RPMI8226 (cell line): ENCODE results near the gene NUP58.
"Not testable (repeated sequence)": the region's sequence is repeated elsewhere in the genome, so short reads cannot be mapped to it uniquely, and the experiment has no call there.

ENCODE experiments used
- DNase-seq: peaks from one replicate; pipeline ENCODE4 v3.0.0-alpha.2; 2015

The NUP58 gene

DNA sequence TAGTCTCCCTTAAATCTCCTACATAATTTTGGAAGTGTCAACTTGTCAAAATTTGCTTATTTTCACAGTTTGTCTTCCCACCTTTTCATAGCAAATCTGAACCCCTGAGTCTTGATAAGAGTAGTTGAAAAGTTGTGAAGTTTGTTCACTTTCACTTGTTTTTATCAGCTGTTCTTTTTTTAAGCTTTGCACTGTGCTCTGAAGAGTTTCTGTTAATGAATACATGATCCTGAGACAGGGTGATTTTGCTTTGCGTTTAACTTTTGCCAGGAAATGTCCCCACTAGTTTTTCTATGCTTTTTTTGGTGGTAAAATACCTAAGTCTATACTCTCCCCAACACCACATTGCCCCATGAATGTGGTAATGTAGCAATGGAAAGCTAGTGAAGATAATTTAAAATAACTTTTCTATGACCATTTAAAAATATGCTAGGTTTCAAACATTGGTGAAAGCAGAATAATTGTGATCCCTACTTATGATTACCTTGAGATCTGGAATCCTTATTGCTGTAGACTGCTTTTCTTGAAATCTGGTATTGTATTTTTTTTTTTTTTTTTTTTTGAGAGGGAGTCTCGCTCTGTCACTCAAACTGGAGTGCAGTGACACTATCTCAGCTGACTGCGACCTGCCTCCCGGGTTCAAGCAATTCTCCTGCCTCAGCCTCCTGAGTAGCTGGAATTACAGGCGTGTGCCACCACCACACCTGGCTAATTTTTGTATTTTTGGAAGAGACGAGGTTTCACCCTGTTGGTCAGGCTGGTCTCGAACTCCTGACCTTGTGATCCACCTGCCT, 5.4 kb downstream of the NUP58 start:
- DNase-seq: no peak

DNA sequence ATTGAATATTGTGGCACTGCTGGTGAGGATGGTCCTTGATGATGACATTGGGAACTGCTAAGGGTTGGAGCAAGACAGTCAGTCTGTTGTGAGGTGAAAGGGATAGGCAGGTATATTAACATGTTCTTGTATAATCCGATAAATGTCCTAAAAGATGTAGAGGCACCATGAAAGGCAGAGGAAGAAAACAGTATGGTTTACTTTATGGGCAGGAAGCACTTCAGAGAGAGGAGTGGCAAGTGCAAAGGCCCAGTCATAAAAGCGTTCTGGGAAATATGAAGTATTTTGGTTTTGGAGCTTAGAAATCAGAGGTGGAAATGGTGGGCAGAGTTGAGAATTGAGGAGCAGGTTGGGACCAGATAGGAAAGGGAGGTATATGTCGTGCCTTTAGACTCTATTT, 9.5 kb downstream of the NUP58 start:
- DNase-seq: no peak

GRCh38 chr13:25318946-25319345, 17.5 kb downstream of the NUP58 start:
- not testable (repeated sequence) for DNase-seq

DNA sequence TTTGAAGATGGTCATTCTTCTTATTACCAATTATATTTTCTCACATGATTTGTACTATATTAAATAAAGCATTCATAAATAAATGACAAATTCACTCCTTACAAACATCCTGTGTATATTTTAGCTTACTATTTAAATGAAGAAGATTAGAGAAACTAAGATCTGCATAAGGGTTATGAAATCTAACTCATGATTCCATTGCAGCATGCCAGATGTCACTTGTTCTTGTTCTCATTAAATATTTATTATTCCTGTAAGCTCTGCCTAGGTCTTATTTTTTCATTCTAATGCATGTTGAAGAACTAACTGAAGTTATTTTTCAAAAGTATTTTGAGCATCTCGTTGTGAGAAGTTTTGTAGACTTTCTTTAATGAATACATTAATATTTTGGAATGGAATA, 18.3 kb downstream of the NUP58 start:
- no peak for DNase-seq

DNA sequence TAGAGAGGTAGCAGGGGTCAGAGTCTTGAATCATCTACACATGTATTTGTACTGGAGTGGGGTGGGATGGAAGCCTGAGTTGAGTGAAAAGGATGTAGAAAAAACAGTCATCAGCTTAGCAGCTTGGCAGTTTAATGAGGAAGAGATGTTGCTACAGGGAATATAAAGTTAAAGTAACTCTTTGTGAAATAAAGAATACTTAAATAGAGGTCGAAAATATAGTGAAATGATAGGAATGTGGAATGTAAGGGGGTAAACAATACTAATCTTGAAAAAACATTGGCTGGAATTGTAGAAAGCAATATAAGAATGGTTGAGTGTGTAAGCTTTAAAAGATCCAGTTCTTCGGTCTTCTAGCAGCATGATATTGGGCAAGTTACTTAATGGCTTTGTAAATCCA, 22.7 kb downstream of the NUP58 start:
- DNase-seq: no peak

- no peak for DNase-seq
These were observed 28.3 kb downstream of the NUP58 start for GRCh38 chr13:25329706-25330105.

- no peak for DNase-seq
These were observed 29.1 kb downstream of the NUP58 start for GRCh38 chr13:25330541-25330940.

- no peak for DNase-seq
These were observed 34.4 kb downstream of the NUP58 start for GRCh38 chr13:25335856-25336255.

DNA sequence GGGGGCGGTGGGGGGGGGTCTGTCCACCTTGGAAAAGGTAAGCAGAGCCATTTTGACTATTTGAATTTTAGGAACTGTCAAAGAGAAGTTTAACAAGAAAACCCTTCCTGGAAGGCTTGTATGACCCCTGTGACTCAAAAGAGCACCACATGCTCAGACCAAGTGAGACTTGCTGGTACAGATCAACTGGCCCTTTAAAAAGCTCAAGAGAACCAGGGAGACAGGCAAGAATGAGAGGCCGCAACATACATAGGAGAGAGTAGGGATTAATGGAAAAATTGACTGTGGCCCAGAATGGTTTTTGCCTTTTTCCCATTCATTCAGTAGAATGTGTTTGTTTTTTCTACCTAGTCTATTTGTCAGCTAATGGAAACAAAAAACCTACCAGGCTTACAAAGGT, 44.2 kb downstream of the NUP58 start:
- DNase-seq: no peak

DNA sequence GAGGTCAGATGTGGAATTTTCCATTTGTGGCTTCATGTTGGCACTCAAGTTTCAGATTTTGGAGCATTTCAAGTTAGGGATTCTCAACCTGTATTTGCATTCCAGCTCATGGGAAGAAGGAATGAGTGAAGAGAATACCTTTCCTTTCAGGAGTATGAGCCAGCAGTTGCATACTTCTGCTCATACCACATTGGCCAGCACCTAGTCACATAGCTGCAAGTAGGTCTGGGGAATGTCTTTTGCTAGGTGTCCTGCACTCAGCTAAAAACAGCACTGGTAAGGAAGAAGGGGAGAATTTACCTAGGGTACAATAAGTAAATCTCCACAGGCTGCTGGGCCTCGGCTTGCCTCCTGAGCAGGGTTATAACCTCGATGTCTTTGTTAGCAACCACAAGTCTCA, 45.7 kb downstream of the NUP58 start:
- DNase-seq: no peak

DNA sequence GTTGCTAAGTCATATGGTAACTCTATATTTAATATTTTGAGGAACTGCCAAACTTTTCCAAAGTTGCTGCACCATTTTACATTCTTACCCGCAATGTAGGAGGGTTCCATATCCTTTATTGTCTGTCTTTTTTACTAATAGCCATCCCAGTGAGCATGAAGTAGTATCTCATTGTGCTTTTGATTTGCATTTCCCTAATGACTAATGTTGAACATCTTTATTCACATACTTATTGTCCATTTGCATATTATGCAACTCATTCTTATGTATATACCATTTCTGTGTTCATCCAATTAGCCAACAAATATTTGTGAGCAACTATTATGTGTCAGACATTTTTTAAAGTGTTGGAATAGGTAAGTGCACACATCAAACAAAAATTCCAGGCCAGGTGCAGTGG, 50.0 kb downstream of the NUP58 start:
- DNase-seq: no peak

GRCh38 chr13:25352230-25352629, 50.8 kb downstream of the NUP58 start:
- DNase-seq: no peak

DNA sequence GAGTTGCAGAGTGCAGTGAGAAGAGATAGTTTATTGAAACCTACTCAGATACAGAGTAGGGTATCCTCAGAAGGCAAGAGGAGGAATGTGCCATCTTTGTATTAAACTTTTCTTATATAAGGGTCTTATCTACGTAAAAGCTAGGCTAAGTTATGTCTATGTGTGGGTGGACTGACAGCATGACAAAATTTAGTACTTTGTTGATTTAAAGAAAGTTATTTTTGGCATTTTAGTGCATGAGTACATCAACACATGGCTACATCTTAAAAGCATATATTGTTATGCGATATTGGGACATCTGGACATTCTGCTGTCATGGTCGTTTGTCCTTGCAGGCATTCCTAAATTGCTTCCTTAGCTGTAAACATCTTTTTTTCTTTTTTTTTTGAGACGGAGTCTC, 51.4 kb downstream of the NUP58 start:
- no peak for DNase-seq

- DNase-seq: no peak
These were observed 51.9 kb downstream of the NUP58 start for GRCh38 chr13:25353344-25353743.

- DNase-seq: no peak
These were observed 53.0 kb downstream of the NUP58 start for GRCh38 chr13:25354377-25354776.

DNA sequence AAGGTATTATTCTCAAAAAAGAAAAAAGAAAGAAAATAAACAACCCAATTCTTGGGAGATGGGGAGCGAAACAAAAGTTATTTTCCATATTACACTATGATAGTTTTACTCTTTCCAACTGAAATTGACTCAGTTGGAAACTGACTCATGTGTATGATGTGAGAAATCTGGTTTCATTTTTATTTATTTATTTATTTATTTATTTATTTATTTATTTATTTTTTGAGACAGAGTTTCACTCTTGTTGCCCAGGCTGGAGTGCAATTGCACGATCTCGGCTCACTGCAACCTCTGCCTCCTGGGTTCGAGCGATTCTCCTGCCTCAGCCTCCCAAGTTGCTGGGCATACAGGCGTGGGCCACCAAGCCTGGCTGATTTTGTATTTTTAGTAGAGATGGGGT, 59.0 kb downstream of the NUP58 start:
- not testable (repeated sequence) for DNase-seq

DNA sequence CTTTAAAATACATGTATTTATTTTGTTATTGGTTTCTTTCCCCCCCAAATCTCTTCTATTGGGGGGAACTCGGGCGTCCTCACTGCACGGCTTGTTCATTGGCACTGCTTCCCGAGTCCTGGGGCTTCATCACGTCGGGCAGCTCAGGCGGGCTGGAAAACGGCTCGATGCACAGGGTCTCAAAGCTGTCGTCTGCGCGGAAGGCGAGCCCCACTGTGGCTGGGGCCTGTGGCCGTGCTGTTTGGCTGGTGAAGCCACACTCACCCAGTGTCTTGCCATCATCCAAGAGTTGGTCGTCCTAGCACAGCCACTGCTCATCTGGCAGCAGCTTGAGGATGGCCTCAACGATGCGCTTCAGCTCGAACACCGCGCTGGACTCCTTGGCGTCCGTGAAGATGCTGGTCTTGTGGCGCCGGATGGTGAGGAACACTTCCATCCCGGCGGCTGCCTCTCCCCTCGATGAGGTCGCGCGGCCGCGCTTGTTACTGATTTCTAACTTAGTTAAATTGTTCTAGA, 64.4 kb downstream of the NUP58 start:
- no peak for DNase-seq

- no peak for DNase-seq
These were observed 69.9 kb downstream of the NUP58 start for GRCh38 chr13:25371158-25371874.

GRCh38 chr13:25371875-25372283, 70.5 kb downstream of the NUP58 start, which contains the start of gene ATP8A2:
ATP8A2 (plus strand) TSS chr13:25371974; CDS start chr13:25372213, 239 bp downstream.
- DNase-seq: no peak

DNA sequence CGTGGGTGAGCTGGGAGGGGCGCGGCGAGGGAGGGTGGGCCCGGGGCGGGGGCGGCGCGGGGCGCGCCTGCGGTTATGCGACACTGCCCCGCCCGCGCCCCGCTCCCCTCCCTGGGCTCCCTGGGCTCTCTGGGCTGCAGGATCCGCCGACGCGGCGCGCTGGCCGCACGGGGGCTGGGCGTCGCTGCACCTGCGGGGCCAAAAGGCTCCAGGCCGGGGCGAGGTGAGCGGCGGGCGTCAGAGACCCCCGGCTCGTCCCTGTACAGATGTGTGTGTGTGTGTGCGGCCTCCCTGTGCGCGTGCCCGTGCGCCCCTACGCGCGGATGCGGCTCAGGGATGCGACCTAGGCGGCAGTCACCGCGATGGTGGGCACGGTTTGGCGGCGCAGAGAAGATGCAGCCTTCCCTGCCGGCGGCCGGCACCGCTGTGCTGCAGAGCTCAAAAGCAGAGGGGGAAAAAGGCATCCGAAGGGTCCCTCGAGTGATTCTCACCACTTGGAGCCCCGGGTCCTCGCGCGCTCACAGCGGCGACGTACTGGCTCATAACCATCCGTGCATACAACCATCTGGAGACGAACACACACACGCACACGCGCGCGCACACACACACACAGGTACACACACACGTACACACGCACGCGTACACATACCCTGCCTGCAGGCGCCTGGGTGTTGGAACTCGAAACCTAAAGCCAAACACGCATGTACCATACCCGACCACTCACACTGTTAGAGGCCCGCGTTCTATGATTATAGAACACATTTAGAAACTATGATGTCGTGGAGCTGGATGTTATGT, 71.1 kb downstream of the NUP58 start:
- no peak for DNase-seq

- peak; percentile 46 for DNase-seq
These were observed 74.4 kb downstream of the NUP58 start for GRCh38 chr13:25375727-25376358.

- DNase-seq: no peak
These were observed 76.0 kb downstream of the NUP58 start for GRCh38 chr13:25377244-25377962.
